Motor neuron (in vitro differentiated cells): ENCODE data around the gene CASK. TPM values are rescaled to one million over a fixed set of nuclear protein-coding genes. Genes with fewer than 3 reads are reported as not detected.
A peak's percentile ranks its signal among the peaks of the same experiment; 100 is the strongest.

Source experiments
- ATAC-seq, 8 experiments: fragments of 200-7000 bp; cut with Tn5 transposase; replicated peaks in 6 of 8; 2 replicates each; pipeline ENCODE4 v1.8.0; 2021; ENCODE audit warnings: mild to moderate bottlenecking in 8 of 8, moderate library complexity in 8 of 8
- H3K27ac ChIP-seq, 2 donors: fragments of 250-450 bp; sonication (Bioruptor Pico); 2 replicates each; pipeline ENCODE4 v1.9.0; 2021; ENCODE audit warnings: antibody characterized with exemption in 2 of 2, mild to moderate bottlenecking in 2 of 2, moderate library complexity in 1 of 2
- H3K4me1 ChIP-seq, 2 donors: fragments of 250-450 bp; sonication (Bioruptor Pico); replicated peaks in 1 of 2; 2 replicates each; pipeline ENCODE4 v1.6.1; 2021; ENCODE audit warnings: antibody characterized with exemption in 2 of 2, mild to moderate bottlenecking in 2 of 2, moderate library complexity in 1 of 2
- H3K4me3 ChIP-seq, 5 donors: fragments of 250-450 bp; sonication (Bioruptor Pico); 2 replicates each; pipeline ENCODE4 v1.9.0; 2021; ENCODE audit warnings: antibody characterized with exemption in 5 of 5, mild to moderate bottlenecking in 5 of 5, moderate library complexity in 4 of 5
- WGBS, 10 experiments: fragments of 450-650 bp; shearing (Covaris generic); methylation state at CpG; one replicate each; pipeline ENCODE4 v1.0.0; 2022; 5-methylcytosine and 5-hydroxymethylcytosine counted together
- in situ Hi-C, 9 experiments: fragments of 400-800 bp; cut with MboI; loops; one replicate each; pipeline ENCODE4 v1.15.0; 2021; ENCODE audit warnings: low sequenced_read_pairs in 9 of 9, low pct_unique_long_range_greater_than_20kb in 2 of 9; ENCODE audit not compliant: unreplicated experiment in 9 of 9
- total RNA-seq, 8 experiments: library from RNA; unstranded; fragments of 300-600 nt; gene quantifications; 2 replicates each; pipeline versions ENCODE4 v1.2.3 to v1.2.4, GENCODE V29; 2022

Gene CASK
- total RNA-seq, 8 experiments from 2014 or later, result 15.6 to 51.7 (median 41.5) TPM

DNA sequence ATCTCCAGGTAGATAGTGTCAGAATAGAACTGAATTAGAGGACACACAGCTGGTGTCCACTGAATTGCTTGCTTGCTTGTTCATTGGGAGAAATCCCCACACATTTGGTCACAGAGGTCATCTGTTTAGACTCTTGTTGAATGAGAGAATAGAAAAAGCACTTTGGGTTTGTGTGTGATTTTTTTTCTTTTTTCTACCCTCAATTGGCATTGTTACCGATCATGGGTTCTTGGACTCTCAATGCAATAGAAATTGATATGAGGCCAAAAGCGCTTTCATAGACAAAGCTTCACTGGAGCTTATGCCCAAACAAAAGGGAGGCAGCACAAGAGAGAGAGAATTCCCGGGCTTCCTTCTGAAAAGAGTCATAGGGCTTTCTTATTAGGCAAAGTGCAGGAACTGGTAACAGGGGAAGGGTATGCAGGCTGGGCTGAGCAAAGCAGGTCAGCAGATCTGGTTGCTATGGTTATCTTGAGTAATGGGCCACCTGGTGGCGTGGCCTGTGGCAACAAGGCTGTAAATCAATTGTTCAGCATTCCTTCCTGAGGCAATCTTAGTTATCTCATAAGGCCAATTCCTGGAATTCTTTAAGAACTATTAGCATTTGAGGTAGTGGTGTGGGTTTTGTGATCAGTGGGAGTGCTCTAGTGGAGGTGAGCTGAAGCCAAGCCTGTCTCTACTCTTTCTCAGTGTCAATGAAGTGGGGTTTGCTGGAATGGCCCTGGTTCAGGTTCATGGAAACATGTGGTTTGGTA is 204.7 kb downstream of the CASK start:
- WGBS, 10 experiments, result 0 to 100% (median 60%) methylated on average over 1 to 4 of the region's 4 CpGs; no CpG with 5 or more reads in 3 of the 10 experiments
- in situ Hi-C loops, result no loop called here
- Histone ChIP-seq H3K4me3 (no peak overlapping the region), H3K4me1 (peaks cover 11 to 15% of the 10 kb centered on the region in 2 donors), H3K27ac (peak overlapping the region in 1 of 2 donors; percentile 40)
- ATAC-seq, result peak in 5 of 8 experiments; percentile 96 to 98 (median 98)

DNA sequence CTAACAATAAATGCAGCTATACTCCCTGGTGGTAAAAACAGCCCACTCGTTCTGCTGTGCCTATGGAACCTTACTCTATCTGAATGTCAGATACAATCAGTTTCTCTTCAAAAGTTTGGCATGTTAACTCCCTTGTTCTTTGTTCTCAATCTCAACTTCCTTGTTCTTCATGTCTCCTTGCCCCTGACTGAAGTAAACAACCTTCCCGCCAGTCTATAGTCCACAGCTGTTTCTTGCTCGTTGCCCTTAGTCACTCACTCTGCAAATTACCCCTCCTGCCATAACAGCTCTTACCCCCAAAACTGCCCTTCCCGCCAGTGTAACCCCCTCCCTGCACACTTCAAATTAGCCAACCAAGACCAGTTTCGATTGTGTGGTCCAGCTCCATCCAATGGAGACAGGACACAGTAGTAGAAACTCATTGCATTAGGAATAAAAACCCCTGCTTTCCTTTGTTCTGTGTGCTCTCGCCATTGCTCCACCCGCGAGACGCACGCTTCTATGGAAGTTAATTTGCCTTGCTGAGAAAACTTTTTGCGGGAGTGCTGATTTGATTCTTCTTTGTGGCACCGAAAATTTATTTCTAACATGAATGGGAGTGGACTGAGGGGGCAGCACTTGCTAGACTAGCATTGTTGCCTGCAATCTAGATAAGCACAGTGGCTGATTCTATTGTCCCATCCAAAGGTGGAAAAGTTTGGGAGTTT is 206.4 kb downstream of the CASK start:
- in situ Hi-C loops, result no loop called here
- Histone ChIP-seq H3K4me1 (peaks cover 11 to 15% of the 10 kb centered on the region in 2 donors), H3K27ac (no peak overlapping the region), H3K4me3 (no peak overlapping the region)
- WGBS, 10 experiments, result 25 to 80% (median 66%) methylated on average over 1 to 5 of the region's 12 CpGs; no CpG with 5 or more reads in 6 of the 10 experiments
- no peak for ATAC-seq

DNA sequence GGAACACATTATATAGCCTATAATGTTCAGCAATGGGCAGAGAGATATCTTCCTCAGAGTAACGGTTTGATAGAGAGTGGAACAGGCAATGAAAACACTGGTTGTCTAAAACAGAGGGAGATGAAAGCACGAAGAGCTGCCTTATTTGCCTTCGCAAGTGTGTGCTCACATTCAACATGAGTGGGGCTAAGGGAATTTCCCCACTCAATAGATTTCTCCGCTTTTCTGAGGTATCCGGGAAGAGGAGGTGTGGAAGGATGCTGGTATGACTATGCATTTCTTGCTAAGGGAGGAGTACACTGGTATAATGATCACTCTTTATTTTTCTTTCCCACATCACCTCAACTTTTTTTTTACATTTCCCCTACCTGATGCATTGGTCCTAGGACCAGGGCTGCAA is 207.1 kb downstream of the CASK start:
- no peak for ATAC-seq
- H3K4me3 ChIP-seq, result no peak overlapping the region
- no peak overlapping the region for H3K27ac ChIP-seq
- H3K4me1 ChIP-seq, result peaks cover 11 to 15% of the 10 kb centered on the region in 2 donors
- 23 to 92% methylated on average over 4 to 5 of the region's 5 CpGs; no CpG with 5 or more reads in 8 of the 10 experiments for WGBS, 10 experiments
- in situ Hi-C loops, result no loop called here

GRCh38 chrX:41711021-41711667 is 212.2 kb downstream of the CASK start:
- Histone ChIP-seq H3K4me3 (no peak overlapping the region), H3K27ac (no peak overlapping the region), H3K4me1 (no peaks in the 10 kb centered on the region)
- WGBS, 10 experiments, result 60 to 80% (median 80%) methylated on average over 1 to 2 of the region's 5 CpGs; no CpG with 5 or more reads in 7 of the 10 experiments
- in situ Hi-C loops, result no loop called here
- no peak for ATAC-seq

- in situ Hi-C loops, result no loop called here
- Histone ChIP-seq H3K4me3 (no peak overlapping the region), H3K27ac (no peak overlapping the region), H3K4me1 (no peaks in the 10 kb centered on the region)
- no peak for ATAC-seq
- 45 to 100% (median 50%) methylated on average over 1 to 3 of the region's 3 CpGs; no CpG with 5 or more reads in 5 of the 10 experiments for WGBS, 10 experiments
Measured at GRCh38 chrX:41708486-41708885, 214.9 kb downstream of the CASK start.

GRCh38 chrX:41707218-41707617 is 216.1 kb downstream of the CASK start:
- WGBS, 10 experiments, result 100% methylated on average over 1 of the region's 1 CpG; no CpG with 5 or more reads in 8 of the 10 experiments
- in situ Hi-C loops, result no loop called here

GRCh38 chrX:41705680-41706374 is 217.5 kb downstream of the CASK start:
- ATAC-seq, result no peak
- H3K4me1 ChIP-seq, result no peaks in the 10 kb centered on the region
- WGBS, 10 experiments, result 57 to 77% methylated on average over 1 to 2 of the region's 3 CpGs; no CpG with 5 or more reads in 8 of the 10 experiments
- no peak overlapping the region for H3K27ac ChIP-seq
- H3K4me3 ChIP-seq, result no peak overlapping the region
- in situ Hi-C loops, result no loop called here

More at GRCh38 chrX:41707218-41707617, 216.1 kb downstream of the CASK start:
- Histone ChIP-seq H3K4me1 (no peaks in the 10 kb centered on the region), H3K27ac (no peak overlapping the region), H3K4me3 (no peak overlapping the region)
- no peak for ATAC-seq

GRCh38 chrX:41705042-41705441 is 218.3 kb downstream of the CASK start:
- Histone ChIP-seq H3K27ac (no peak overlapping the region), H3K4me3 (no peak overlapping the region), H3K4me1 (no peaks in the 10 kb centered on the region)
- no peak for ATAC-seq
- in situ Hi-C loops, result no loop called here
- WGBS, 10 experiments, result 40 to 80% methylated on average over 1 of the region's 1 CpG; no CpG with 5 or more reads in 8 of the 10 experiments

GRCh38 chrX:41703574-41704029 is 219.8 kb downstream of the CASK start:
- in situ Hi-C loops, result no loop called here
- Histone ChIP-seq H3K4me3 (no peak overlapping the region), H3K27ac (no peak overlapping the region), H3K4me1 (no peaks in the 10 kb centered on the region)
- ATAC-seq, result no peak

DNA sequence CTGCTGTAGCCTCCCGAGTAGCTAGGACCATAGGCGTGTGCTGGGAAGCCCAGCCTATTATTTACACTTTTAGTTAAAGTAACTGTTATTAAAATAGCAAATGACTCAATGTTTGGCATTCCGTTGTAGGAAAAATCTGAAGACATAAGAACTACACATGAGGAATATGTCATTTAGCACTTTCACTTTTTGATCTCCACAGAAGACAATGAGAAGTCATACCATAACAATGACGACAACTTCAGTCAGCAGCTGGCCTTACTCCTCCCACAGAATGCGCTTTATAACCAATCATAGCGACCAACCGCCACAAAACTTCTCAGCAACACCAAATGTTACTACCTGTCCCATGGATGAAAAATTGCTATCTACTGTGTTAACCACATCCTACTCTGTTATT is 227.9 kb downstream of the CASK start:
- 39 to 100% (median 90%) methylated on average over 1 to 7 of the region's 7 CpGs; no CpG with 5 or more reads in 6 of the 10 experiments for WGBS, 10 experiments
- Histone ChIP-seq H3K4me1 (no peaks in the 10 kb centered on the region), H3K27ac (no peak overlapping the region), H3K4me3 (no peak overlapping the region)
- ATAC-seq, result peak in 1 of 8 experiments; percentile 68
- in situ Hi-C loops, result no loop called here

- WGBS, 10 experiments, result 85% methylated on average over 3 of the region's 3 CpGs; no CpG with 5 or more reads in 9 of the 10 experiments
- H3K4me1 ChIP-seq, result no peaks in the 10 kb centered on the region
- no peak for ATAC-seq
- H3K27ac ChIP-seq, result no peak overlapping the region
- in situ Hi-C loops, result no loop called here
- no peak overlapping the region for H3K4me3 ChIP-seq
Measured at GRCh38 chrX:41693024-41693423, 230.3 kb downstream of the CASK start.

DNA sequence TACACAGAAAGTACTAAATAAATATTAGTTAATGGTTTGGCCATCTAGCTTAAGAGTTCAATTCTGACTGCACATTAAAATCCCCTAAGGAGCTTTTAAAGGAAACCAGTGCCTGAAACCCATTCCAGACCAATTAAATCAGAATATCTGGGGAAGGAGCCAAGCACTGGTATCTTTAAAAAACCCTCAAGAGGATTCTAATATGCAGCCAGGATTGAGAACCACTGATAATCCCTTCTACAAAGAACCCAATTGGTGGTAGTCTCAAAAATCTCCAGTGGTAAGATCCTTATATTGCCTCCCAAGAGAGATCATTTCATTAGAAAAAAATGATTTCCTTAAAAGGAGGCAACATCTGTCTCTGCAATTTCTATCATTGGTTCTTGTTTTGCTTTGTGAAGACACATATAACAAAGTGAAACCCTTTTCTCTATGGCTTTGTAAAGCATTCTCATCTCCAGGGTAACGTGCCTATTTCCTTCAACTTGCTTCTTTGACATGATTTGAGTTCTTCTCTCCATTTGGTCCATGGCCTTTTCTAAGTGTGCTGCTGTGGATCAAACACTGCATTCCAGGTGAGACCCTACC is 231.1 kb downstream of the CASK start:
- in situ Hi-C loops, result no loop called here
- WGBS, 10 experiments, result 100% methylated on average over 1 of the region's 1 CpG; no CpG with 5 or more reads in 9 of the 10 experiments
- Histone ChIP-seq H3K4me3 (no peak overlapping the region), H3K27ac (no peak overlapping the region), H3K4me1 (no peaks in the 10 kb centered on the region)
- ATAC-seq, result no peak
